ENCODE results near the gene ATP2A1.

DNA sequence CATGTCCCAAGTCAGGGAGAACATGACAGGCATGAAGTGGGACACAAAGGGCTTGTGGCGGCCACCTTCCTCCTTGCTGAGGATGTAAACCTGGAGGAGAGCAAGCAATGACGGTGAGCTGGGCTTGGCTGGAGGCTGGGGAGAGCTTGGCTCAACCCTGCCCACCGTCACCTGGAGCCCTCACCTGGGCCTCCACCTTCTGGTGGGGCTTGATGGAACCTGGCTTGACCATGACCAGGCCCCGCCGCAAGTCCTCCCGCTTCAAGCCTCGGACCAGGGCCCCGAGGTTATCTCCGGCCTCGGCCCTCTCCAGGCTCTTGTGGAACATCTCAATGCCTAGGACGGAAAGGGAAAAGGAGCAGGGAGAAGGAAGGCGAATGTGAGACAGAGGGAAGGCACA, 34.5 kb upstream of the ATP2A1 start:
- TF ChIP-seq, protein P1, sequence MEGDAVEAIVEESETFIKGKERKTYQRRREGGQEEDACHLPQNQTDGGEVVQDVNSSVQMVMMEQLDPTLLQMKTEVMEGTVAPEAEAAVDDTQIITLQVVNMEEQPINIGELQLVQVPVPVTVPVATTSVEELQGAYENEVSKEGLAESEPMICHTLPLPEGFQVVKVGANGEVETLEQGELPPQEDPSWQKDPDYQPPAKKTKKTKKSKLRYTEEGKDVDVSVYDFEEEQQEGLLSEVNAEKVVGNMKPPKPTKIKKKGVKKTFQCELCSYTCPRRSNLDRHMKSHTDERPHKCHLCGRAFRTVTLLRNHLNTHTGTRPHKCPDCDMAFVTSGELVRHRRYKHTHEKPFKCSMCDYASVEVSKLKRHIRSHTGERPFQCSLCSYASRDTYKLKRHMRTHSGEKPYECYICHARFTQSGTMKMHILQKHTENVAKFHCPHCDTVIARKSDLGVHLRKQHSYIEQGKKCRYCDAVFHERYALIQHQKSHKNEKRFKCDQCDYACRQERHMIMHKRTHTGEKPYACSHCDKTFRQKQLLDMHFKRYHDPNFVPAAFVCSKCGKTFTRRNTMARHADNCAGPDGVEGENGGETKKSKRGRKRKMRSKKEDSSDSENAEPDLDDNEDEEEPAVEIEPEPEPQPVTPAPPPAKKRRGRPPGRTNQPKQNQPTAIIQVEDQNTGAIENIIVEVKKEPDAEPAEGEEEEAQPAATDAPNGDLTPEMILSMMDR (conservative IDR thresholded peaks at IDR 0.05; ENCODE audit: low read length), result no peak
- no peak for TF ChIP-seq EZH2phosphoT487 (IDR thresholded peaks at IDR 0.05; ENCODE audit: borderline replicate concordance)

Measured in Loucy (cell line).